A673 (cell line): ENCODE data around the gene TCEAL9. TPM values are rescaled to one million over a fixed set of nuclear protein-coding genes. Genes with fewer than 3 reads are reported as not detected.
"Not testable (repeated sequence)": the region's sequence is repeated elsewhere in the genome, so short reads cannot be mapped to it uniquely, and the experiment has no call there.

Experiments used
- BruUV-seq: library from RNA; stranded (reverse); fragments of 400-500 nt; replicated peaks from 2 replicates; lab custom pipeline; 2021; lab: Mats Ljungman, UMichigan
- CTCF ChIA-PET: fragments of 300-600 bp; sonication (Branson Sonifier 250); formaldehyde crosslinking; loops from one replicate; lab custom pipeline; 2022; ENCODE audit warnings: antibody characterized with exemption; lab: Charles Lee
- POLR2A ChIA-PET: fragments of 300-600 bp; sonication (Branson Sonifier 250); formaldehyde crosslinking; loops from one replicate; lab custom pipeline; 2022; ENCODE audit warnings: antibody characterized with exemption; ENCODE audit not compliant: low non-redundant PET; lab: Charles Lee
- DNase-seq: peaks from one replicate; pipeline ENCODE4 v3.0.0-alpha.2; 2015; ENCODE audit warnings: low spot score
- H3K27ac ChIP-seq: fragments of 200-600 bp; sonication (generic); 2 replicates; pipeline ENCODE4 v1.5.1; 2016; ENCODE audit warnings: mixed run types, low read depth, mild to moderate bottlenecking, mixed read lengths, antibody characterized with exemption, low read length; ENCODE audit not compliant: poor library complexity, severe bottlenecking
- H3K27me3 ChIP-seq: fragments of 200-600 bp; sonication (generic); replicated peaks from 2 replicates; pipeline ENCODE4 v1.6.1; 2017; ENCODE audit warnings: mixed run types, low read depth, mild to moderate bottlenecking, mixed read lengths, antibody characterized with exemption, low read length; ENCODE audit not compliant: insufficient read depth, poor library complexity
- H3K36me3 ChIP-seq: fragments of 200-600 bp; sonication (generic); 2 replicates; pipeline ENCODE4 v1.6.1; 2016; ENCODE audit warnings: mixed run types, mild to moderate bottlenecking, mixed read lengths, antibody characterized with exemption, low read length; ENCODE audit not compliant: insufficient read depth, poor library complexity, severe bottlenecking
- H3K4me1 ChIP-seq: fragments of 200-600 bp; sonication (generic); 2 replicates; pipeline ENCODE4 v1.6.1; 2017; ENCODE audit warnings: mixed run types, mild to moderate bottlenecking, mixed read lengths, antibody characterized with exemption, low read length; ENCODE audit not compliant: insufficient read depth, poor library complexity, severe bottlenecking
- H3K4me3 ChIP-seq: fragments of 200-600 bp; sonication (generic); 2 replicates; pipeline ENCODE4 v1.5.1; 2016; ENCODE audit warnings: low read depth, mixed run types, mild to moderate bottlenecking, mixed read lengths, low read length; ENCODE audit not compliant: poor library complexity, severe bottlenecking
- H3K9me3 ChIP-seq: fragments of 200-600 bp; sonication (generic); 2 replicates; pipeline ENCODE4 v1.6.1; 2016; ENCODE audit warnings: mixed run types, low read depth, mild to moderate bottlenecking, mixed read lengths, antibody characterized with exemption, low read length; ENCODE audit not compliant: poor library complexity, severe bottlenecking
- EZH2 ChIP-seq: fragments of 200-600 bp; sonication (generic); IDR thresholded peaks from 2 replicates; pipeline ENCODE4 v1.6.1; 2017; ENCODE audit warnings: borderline replicate concordance, low read depth, mild to moderate bottlenecking, mixed read lengths, antibody characterized with exemption, low read length; ENCODE audit not compliant: poor library complexity, severe bottlenecking
- intact Hi-C: fragments of 100-400 bp; cut with micrococcal nuclease; formaldehyde crosslinking; loops from one replicate; pipeline ENCODE4 v1.10.0; 2022; ENCODE audit not compliant: unreplicated experiment
- total RNA-seq: library from RNA; stranded (reverse); gene quantifications from 2 replicates; pipeline ENCODE4 v1.2.3, GENCODE V29; 2021
- TF ChIP-seq, protein P1 (sequence below): fragments of 300-800, 200-600 bp; sonication (generic); conservative IDR thresholded peaks from 2 replicates; pipeline ENCODE4 v1.5.1; 2017; ENCODE audit warnings: low read depth, mild to moderate bottlenecking, antibody characterized with exemption, low read length, moderate library complexity, mixed read lengths

Gene TCEAL9
- total RNA-seq, 1 experiment from 2014 or later, result 48.6 TPM

GRCh38 chrX:103347682-103348397, 8.5 kb upstream of the TCEAL9 start:
- intact Hi-C loops, result no loop called here
- H3K36me3 ChIP-seq, result no peaks in the 10 kb centered on the region
- no TSS peak for BruUV-seq
- ChIA-PET POLR2A (no interaction called here), CTCF (no interaction called here)
- H3K27ac ChIP-seq, result no peak overlapping the region
- TF ChIP-seq, protein P1, sequence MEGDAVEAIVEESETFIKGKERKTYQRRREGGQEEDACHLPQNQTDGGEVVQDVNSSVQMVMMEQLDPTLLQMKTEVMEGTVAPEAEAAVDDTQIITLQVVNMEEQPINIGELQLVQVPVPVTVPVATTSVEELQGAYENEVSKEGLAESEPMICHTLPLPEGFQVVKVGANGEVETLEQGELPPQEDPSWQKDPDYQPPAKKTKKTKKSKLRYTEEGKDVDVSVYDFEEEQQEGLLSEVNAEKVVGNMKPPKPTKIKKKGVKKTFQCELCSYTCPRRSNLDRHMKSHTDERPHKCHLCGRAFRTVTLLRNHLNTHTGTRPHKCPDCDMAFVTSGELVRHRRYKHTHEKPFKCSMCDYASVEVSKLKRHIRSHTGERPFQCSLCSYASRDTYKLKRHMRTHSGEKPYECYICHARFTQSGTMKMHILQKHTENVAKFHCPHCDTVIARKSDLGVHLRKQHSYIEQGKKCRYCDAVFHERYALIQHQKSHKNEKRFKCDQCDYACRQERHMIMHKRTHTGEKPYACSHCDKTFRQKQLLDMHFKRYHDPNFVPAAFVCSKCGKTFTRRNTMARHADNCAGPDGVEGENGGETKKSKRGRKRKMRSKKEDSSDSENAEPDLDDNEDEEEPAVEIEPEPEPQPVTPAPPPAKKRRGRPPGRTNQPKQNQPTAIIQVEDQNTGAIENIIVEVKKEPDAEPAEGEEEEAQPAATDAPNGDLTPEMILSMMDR, result no peak
- no peak for TF ChIP-seq EZH2
- H3K27me3 ChIP-seq, result no peaks in the 10 kb centered on the region
- no peaks in the 10 kb centered on the region for H3K9me3 ChIP-seq
- no peak overlapping the region for H3K4me3 ChIP-seq
- DNase-seq, result no peak
- H3K4me1 ChIP-seq, result no peaks in the 10 kb centered on the region

DNA sequence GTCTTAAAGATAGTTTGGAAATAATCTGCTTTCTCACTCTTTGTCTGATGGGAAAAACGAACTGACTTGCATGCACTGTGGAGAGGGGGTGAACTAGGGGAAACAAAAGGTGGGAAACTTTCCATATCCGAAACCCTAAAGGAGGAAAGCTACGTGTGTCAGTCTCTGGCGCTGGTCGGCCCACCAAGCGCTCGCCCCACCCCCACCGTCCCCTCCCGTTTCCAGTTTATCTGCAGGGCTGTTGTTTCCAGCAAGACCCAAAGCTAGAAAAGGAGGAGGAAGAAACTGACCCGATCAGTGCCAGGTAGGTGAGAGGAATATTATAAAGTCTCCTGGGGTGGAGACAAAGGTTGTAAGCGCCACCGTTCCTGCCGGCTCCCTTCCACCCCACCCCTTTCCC, 552 bp downstream of the TCEAL9 start:
- Histone ChIP-seq H3K4me1 (no peaks in the 10 kb centered on the region), H3K27ac (peak overlapping the region; percentile 83), H3K9me3 (no peaks in the 10 kb centered on the region), H3K27me3 (no peaks in the 10 kb centered on the region), H3K36me3 (peaks cover 5% of the 10 kb centered on the region), H3K4me3 (peak overlapping the region; percentile 80)
- no peak for DNase-seq
- ChIA-PET CTCF (no interaction called here), POLR2A (no interaction called here)
- intact Hi-C loops, result no loop called here
- TF ChIP-seq, protein P1, result no peak
- TF ChIP-seq EZH2, result no peak
- no TSS peak for BruUV-seq

DNA sequence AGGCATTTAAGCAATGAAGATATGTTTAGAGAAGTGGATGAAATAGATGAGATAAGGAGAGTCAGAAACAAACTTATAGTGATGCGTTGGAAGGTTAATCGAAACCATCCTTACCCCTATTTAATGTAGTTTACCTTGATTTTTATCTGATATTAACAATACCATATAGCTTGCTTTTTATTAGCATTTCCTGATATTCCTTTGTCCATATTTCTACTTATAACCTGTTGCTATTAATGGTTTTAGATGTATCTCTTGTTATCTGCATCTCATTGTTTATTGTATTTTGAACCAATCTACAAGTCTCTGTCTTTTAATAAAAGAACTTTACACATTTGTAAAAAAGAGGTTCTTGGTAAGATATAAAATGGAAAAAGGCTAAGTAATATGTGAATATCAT, 1.6 kb downstream of the TCEAL9 start:
- no peaks in the 10 kb centered on the region for H3K4me1 ChIP-seq
- H3K9me3 ChIP-seq, result no peaks in the 10 kb centered on the region
- H3K36me3 ChIP-seq, result peaks cover 5% of the 10 kb centered on the region
- no TSS peak for BruUV-seq
- no peak for DNase-seq
- CTCF ChIA-PET, result no interaction called here
- H3K4me3 ChIP-seq, result peak overlapping the region; percentile 80
- TF ChIP-seq EZH2, result no peak
- TF ChIP-seq, protein P1, result no peak
- no peak overlapping the region for H3K27ac ChIP-seq
- intact Hi-C loops, result no loop called here
- POLR2A ChIA-PET, result no interaction called here
- H3K27me3 ChIP-seq, result no peaks in the 10 kb centered on the region

DNA sequence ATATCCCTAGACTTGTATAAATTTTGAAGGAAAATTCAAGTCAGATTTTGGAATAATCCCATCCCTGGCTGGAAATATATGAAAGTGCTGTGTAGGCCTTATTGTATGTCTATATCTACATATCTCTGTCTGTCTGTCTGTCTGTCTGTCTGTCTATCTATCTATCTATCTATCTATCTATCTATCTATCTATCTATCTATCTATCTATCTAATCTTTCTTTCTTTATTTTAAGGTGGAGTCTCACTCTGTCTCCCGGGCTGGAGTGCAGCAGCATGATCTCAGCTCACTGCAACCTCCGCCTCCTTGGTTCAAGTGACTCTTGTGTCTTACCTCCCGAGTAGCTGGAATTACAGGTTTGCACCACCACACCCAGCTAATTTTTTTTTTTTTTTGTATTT, 3.3 kb downstream of the TCEAL9 start:
- H3K9me3 ChIP-seq, H3K27ac ChIP-seq, H3K27me3 ChIP-seq, H3K4me3 ChIP-seq, POLR2A ChIA-PET, H3K36me3 ChIP-seq, DNase-seq, BruUV-seq, intact Hi-C loops, H3K4me1 ChIP-seq: not testable (repeated sequence)
- CTCF ChIA-PET, result interaction anchor here (0.8 kb wide), 1 partner anchor 101 kb away, joined by 5 read pairs; no protein-coding TSS in a partner anchor
